Measurements from ENCODE around the gene NQO2. TPM values are rescaled to one million over a fixed set of nuclear protein-coding genes. Genes with fewer than 3 reads are reported as not detected.

Gene NQO2
- total and polyA plus RNA-seq, 2 of the 13 experiments (the other 11 are each of a cell fraction or from before 2014, with no cell fraction given) = 32.2 to 56.5 TPM

DNA sequence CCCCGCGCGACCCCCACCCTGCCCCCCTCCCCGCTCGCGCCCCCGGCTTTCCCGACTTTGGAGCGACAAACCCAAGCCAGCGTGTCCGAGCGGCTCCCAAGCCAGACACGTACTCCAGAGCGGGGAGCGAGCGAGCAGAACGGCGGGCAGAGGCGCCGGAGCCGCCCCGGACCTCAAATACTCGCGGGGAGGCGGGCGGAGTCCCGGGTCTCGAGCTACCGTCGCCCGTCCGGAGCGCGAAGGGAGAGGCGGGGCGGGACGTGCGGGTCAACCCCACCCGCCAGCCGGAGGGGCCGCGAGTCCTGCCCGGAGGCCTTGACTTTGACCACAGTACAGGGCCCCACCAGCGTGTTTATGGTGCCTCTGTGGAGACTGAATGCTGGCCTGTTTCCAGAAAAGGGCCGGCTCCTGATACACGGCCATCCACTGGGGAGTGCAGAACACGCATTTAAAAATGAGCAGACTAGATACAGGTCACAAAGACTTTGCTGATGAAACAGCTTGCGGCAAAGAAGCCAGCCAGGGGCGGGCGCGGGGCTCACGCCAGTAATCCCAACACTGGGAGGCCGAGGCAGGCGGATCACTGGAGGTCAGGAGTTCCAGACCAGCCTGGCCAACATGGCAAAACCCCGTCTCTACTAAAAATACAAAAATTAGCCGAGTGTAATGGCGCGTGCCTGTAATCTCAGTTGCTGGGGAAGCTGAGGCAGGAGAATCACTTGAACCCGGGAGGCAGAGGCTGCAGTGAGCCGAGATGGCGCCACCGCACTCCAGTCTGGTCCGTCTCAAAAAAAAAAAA, 28.1 kb upstream of the NQO2 start, which contains the start of gene SERPINB6 (continued):
- TF ChIP-seq HNRNPL (IDR thresholded peaks at IDR 0.05; ENCODE audit: low read depth, low read length) = 0 out of 2 replicates have a peak, but pooled peaks have one; percentile 17
- peak; percentile 54; the same call in 1 of the 2 replicates for TF ChIP-seq SOX5 (CRISPR knock-in tag; IDR thresholded peaks at IDR 0.05; ENCODE audit: borderline replicate concordance)
- TF ChIP-seq MXD4 (CRISPR knock-in tag; IDR thresholded peaks at IDR 0.05) = peak; percentile 38; the same call in 1 of the 2 replicates
- peak; percentile 73; the same call in 1 of the 2 replicates for TF ChIP-seq ZBTB7A (CRISPR knock-in tag; IDR thresholded peaks at IDR 0.05)
- 0 out of 2 replicates have a peak, but pooled peaks have one; percentile 43 for TF ChIP-seq ZNF761 (CRISPR knock-in tag; conservative IDR thresholded peaks at IDR 0.05)
- TF ChIP-seq SNRNP70 (IDR thresholded peaks at IDR 0.05; ENCODE audit: low read depth, low read length) = no peak
- TF ChIP-seq, protein P1, sequence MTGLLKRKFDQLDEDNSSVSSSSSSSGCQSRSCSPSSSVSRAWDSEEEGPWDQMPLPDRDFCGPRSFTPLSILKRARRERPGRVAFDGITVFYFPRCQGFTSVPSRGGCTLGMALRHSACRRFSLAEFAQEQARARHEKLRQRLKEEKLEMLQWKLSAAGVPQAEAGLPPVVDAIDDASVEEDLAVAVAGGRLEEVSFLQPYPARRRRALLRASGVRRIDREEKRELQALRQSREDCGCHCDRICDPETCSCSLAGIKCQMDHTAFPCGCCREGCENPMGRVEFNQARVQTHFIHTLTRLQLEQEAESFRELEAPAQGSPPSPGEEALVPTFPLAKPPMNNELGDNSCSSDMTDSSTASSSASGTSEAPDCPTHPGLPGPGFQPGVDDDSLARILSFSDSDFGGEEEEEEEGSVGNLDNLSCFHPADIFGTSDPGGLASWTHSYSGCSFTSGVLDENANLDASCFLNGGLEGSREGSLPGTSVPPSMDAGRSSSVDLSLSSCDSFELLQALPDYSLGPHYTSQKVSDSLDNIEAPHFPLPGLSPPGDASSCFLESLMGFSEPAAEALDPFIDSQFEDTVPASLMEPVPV (CRISPR knock-in tag; IDR thresholded peaks at IDR 0.05) = peak; percentile 65; the same call in 1 of the 2 replicates
- TF ChIP-seq HDAC2 (CRISPR knock-in tag; IDR thresholded peaks at IDR 0.05) = peak; percentile 43; the same call in 1 of the 2 replicates
- no peak for TF ChIP-seq XRCC5 (optimal IDR thresholded peaks at IDR 0.05; ENCODE audit: low read length)
- TF ChIP-seq MYNN (CRISPR knock-in tag; IDR thresholded peaks at IDR 0.05; ENCODE audit: low read depth) = no peak
- TF ChIP-seq GPN1 (CRISPR knock-in tag; IDR thresholded peaks at IDR 0.05; ENCODE audit: borderline replicate concordance) = no peak
- TF ChIP-seq, protein P2, sequence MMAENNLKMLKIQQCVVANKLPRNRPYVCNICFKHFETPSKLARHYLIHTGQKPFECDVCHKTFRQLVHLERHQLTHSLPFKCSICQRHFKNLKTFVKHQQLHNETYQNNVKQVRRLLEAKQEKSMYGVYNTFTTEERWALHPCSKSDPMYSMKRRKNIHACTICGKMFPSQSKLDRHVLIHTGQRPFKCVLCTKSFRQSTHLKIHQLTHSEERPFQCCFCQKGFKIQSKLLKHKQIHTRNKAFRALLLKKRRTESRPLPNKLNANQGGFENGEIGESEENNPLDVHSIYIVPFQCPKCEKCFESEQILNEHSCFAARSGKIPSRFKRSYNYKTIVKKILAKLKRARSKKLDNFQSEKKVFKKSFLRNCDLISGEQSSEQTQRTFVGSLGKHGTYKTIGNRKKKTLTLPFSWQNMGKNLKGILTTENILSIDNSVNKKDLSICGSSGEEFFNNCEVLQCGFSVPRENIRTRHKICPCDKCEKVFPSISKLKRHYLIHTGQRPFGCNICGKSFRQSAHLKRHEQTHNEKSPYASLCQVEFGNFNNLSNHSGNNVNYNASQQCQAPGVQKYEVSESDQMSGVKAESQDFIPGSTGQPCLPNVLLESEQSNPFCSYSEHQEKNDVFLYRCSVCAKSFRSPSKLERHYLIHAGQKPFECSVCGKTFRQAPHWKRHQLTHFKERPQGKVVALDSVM (CRISPR knock-in tag; IDR thresholded peaks at IDR 0.05) = peak; percentile 68
- no peak for TF ChIP-seq ZFP36L2 (CRISPR knock-in tag; IDR thresholded peaks at IDR 0.05)
- TF ChIP-seq, protein P3, sequence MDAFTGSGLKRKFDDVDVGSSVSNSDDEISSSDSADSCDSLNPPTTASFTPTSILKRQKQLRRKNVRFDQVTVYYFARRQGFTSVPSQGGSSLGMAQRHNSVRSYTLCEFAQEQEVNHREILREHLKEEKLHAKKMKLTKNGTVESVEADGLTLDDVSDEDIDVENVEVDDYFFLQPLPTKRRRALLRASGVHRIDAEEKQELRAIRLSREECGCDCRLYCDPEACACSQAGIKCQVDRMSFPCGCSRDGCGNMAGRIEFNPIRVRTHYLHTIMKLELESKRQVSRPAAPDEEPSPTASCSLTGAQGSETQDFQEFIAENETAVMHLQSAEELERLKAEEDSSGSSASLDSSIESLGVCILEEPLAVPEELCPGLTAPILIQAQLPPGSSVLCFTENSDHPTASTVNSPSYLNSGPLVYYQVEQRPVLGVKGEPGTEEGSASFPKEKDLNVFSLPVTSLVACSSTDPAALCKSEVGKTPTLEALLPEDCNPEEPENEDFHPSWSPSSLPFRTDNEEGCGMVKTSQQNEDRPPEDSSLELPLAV (CRISPR knock-in tag; conservative IDR thresholded peaks at IDR 0.05; ENCODE audit: low read depth) = no peak
- TF ChIP-seq, protein P4, sequence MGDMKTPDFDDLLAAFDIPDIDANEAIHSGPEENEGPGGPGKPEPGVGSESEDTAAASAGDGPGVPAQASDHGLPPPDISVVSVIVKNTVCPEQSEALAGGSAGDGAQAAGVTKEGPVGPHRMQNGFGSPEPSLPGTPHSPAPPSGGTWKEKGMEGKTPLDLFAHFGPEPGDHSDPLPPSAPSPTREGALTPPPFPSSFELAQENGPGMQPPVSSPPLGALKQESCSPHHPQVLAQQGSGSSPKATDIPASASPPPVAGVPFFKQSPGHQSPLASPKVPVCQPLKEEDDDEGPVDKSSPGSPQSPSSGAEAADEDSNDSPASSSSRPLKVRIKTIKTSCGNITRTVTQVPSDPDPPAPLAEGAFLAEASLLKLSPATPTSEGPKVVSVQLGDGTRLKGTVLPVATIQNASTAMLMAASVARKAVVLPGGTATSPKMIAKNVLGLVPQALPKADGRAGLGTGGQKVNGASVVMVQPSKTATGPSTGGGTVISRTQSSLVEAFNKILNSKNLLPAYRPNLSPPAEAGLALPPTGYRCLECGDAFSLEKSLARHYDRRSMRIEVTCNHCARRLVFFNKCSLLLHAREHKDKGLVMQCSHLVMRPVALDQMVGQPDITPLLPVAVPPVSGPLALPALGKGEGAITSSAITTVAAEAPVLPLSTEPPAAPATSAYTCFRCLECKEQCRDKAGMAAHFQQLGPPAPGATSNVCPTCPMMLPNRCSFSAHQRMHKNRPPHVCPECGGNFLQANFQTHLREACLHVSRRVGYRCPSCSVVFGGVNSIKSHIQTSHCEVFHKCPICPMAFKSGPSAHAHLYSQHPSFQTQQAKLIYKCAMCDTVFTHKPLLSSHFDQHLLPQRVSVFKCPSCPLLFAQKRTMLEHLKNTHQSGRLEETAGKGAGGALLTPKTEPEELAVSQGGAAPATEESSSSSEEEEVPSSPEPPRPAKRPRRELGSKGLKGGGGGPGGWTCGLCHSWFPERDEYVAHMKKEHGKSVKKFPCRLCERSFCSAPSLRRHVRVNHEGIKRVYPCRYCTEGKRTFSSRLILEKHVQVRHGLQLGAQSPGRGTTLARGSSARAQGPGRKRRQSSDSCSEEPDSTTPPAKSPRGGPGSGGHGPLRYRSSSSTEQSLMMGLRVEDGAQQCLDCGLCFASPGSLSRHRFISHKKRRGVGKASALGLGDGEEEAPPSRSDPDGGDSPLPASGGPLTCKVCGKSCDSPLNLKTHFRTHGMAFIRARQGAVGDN (CRISPR knock-in tag; IDR thresholded peaks at IDR 0.05) = peak; percentile 90
- TF ChIP-seq, protein P5, sequence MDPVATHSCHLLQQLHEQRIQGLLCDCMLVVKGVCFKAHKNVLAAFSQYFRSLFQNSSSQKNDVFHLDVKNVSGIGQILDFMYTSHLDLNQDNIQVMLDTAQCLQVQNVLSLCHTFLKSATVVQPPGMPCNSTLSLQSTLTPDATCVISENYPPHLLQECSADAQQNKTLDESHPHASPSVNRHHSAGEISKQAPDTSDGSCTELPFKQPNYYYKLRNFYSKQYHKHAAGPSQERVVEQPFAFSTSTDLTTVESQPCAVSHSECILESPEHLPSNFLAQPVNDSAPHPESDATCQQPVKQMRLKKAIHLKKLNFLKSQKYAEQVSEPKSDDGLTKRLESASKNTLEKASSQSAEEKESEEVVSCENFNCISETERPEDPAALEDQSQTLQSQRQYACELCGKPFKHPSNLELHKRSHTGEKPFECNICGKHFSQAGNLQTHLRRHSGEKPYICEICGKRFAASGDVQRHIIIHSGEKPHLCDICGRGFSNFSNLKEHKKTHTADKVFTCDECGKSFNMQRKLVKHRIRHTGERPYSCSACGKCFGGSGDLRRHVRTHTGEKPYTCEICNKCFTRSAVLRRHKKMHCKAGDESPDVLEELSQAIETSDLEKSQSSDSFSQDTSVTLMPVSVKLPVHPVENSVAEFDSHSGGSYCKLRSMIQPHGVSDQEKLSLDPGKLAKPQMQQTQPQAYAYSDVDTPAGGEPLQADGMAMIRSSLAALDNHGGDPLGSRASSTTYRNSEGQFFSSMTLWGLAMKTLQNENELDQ (CRISPR knock-in tag; IDR thresholded peaks at IDR 0.05; ENCODE audit: borderline replicate concordance) = no peak
